ENCODE measurements around the gene LDLRAP1.
A peak's percentile ranks its signal among the peaks of the same experiment; 100 is the strongest.

Gene LDLRAP1

DNA sequence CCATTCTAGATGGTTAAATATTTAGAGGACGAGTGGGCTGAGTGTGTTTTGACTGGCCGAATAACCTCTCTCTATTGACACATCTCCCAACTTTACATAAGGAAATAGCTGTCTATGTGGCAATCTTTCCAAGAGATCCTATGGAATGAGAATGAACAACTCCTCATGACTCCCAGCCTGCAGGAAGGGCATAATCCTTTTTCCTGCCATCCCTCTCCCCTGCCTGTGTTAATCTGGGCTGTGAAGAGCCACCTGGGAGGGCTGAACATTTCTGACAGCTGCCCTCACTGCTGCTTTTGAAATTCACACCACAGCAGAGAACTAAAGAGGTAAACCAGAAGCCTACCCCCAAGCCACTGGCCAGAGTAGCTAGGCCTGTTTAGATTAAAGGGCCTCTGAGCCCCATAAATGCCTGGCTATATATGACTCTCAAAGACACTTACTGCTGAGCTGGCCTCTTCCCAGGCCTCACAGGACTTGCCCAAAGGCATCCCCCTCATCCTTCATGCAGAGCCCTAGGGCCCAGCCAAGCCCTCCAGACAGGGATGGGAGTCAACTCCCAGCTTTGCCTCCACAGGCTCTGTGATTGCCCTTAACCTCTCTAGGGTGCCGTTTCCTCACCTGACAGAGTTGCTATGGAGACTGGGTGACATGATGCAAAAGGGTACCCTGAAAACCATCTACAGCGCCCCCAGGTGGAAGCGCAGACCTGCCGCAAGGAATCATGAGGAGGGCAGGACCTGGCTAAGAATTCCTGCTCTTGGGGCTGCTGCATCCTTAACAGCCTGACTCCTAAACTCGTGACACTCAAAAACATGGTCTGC is 42.0 kb upstream of the LDLRAP1 start:
- TF ChIP-seq, protein P1, sequence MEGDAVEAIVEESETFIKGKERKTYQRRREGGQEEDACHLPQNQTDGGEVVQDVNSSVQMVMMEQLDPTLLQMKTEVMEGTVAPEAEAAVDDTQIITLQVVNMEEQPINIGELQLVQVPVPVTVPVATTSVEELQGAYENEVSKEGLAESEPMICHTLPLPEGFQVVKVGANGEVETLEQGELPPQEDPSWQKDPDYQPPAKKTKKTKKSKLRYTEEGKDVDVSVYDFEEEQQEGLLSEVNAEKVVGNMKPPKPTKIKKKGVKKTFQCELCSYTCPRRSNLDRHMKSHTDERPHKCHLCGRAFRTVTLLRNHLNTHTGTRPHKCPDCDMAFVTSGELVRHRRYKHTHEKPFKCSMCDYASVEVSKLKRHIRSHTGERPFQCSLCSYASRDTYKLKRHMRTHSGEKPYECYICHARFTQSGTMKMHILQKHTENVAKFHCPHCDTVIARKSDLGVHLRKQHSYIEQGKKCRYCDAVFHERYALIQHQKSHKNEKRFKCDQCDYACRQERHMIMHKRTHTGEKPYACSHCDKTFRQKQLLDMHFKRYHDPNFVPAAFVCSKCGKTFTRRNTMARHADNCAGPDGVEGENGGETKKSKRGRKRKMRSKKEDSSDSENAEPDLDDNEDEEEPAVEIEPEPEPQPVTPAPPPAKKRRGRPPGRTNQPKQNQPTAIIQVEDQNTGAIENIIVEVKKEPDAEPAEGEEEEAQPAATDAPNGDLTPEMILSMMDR (IDR thresholded peaks at IDR 0.05; ENCODE audit: insufficient read depth, low read length): no peak
- no peak for TF ChIP-seq GABPA (IDR thresholded peaks at IDR 0.05; ENCODE audit: low read depth)
- TF ChIP-seq SPI1 (IDR thresholded peaks at IDR 0.05; ENCODE audit: borderline replicate concordance, low read depth): no peak
- no peak for TF ChIP-seq POLR2AphosphoS5 (IDR thresholded peaks at IDR 0.05; ENCODE audit: low read depth)
- TF ChIP-seq, protein P2, sequence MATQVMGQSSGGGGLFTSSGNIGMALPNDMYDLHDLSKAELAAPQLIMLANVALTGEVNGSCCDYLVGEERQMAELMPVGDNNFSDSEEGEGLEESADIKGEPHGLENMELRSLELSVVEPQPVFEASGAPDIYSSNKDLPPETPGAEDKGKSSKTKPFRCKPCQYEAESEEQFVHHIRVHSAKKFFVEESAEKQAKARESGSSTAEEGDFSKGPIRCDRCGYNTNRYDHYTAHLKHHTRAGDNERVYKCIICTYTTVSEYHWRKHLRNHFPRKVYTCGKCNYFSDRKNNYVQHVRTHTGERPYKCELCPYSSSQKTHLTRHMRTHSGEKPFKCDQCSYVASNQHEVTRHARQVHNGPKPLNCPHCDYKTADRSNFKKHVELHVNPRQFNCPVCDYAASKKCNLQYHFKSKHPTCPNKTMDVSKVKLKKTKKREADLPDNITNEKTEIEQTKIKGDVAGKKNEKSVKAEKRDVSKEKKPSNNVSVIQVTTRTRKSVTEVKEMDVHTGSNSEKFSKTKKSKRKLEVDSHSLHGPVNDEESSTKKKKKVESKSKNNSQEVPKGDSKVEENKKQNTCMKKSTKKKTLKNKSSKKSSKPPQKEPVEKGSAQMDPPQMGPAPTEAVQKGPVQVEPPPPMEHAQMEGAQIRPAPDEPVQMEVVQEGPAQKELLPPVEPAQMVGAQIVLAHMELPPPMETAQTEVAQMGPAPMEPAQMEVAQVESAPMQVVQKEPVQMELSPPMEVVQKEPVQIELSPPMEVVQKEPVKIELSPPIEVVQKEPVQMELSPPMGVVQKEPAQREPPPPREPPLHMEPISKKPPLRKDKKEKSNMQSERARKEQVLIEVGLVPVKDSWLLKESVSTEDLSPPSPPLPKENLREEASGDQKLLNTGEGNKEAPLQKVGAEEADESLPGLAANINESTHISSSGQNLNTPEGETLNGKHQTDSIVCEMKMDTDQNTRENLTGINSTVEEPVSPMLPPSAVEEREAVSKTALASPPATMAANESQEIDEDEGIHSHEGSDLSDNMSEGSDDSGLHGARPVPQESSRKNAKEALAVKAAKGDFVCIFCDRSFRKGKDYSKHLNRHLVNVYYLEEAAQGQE (IDR thresholded peaks at IDR 0.05; ENCODE audit: insufficient replicate concordance, low read depth): no peak
- Histone ChIP-seq H3K27ac (replicated peaks) (no peak overlapping the region), H3K27me3 (ENCODE audit: insufficient read depth, poor library complexity, severe bottlenecking) (no peaks in the 10 kb centered on the region), H3K4me3 (replicated peaks; ENCODE audit: insufficient read depth, low read length) (no peak overlapping the region)
- no peak for DNase-seq (ENCODE audit: low read depth in 1 of 2, low spot score in 1 of 2)

DNA sequence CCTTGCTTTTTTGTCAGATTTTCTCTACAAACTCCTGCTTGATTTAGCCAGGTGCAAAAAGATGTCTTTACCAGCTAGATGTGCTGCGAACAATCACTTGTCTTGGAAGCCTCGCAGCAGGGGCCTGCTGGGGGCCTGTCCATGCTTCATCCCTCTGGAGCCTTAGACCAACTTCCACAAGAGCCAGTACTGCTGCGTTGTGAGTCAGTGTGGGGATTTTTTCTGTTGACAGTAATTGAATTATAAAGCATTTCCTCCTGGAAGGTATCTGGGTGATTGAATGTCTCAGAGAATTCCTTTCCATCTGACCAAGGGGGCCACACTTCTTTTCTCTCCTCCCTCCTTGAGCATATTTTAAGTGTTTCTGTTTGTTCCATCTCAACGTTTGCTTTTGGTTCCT is 40.4 kb upstream of the LDLRAP1 start:
- Histone ChIP-seq H3K27ac (replicated peaks) (no peak overlapping the region), H3K4me3 (replicated peaks; ENCODE audit: insufficient read depth, low read length) (no peak overlapping the region), H3K27me3 (ENCODE audit: insufficient read depth, poor library complexity, severe bottlenecking) (no peaks in the 10 kb centered on the region)
- TF ChIP-seq, protein P1 (IDR thresholded peaks at IDR 0.05; ENCODE audit: insufficient read depth, low read length): no peak
- TF ChIP-seq SPI1 (IDR thresholded peaks at IDR 0.05; ENCODE audit: borderline replicate concordance, low read depth) (no peak), POLR2AphosphoS5 (IDR thresholded peaks at IDR 0.05; ENCODE audit: low read depth) (no peak), GABPA (IDR thresholded peaks at IDR 0.05; ENCODE audit: low read depth) (no peak)
- TF ChIP-seq, protein P2 (IDR thresholded peaks at IDR 0.05; ENCODE audit: insufficient replicate concordance, low read depth): no peak
- no peak for DNase-seq (ENCODE audit: low read depth in 1 of 2, low spot score in 1 of 2)

DNA sequence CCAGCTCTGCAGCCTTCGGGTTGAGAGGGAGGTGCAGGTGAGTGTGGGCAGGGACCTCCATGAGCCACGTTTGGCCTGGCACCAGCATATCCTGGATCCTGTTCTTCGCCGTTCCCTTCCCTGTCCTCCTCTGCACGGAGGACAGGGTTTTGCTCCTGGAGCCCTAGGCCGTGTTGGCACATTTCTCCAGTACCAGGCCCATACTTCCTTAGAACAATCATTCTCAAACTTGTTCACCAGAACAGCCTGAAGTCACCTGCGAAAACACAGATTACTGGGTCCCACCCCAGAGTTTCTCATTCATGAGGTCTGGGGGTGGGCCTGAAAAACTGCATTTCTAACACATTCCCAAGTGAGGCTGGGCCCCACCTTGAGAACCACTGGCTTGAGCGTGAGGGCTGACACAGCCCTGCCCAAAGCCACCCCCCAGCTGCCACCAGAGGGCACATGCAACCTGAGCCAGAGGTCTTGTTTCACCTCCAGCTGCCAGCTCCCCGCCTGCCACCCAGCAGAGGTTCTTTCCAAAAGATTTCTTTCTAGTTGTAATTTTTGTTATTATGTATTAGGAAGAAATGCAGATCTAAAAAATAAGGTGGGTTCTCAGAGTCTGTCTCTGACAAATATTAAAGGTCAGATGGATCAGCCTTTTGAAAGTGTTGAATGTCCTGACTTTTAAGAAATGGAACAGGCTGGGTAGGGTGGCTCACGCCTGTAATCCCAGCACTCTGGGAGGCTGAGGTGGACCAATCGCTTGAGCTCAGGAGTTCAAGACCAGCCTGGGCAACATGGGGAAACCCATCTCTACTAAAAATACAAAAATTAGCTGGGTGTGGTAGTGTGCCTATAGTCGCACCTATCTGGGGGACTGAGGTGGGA is 39.6 kb upstream of the LDLRAP1 start:
- Histone ChIP-seq H3K27me3 (ENCODE audit: insufficient read depth, poor library complexity, severe bottlenecking) (no peaks in the 10 kb centered on the region), H3K27ac (replicated peaks) (no peak overlapping the region), H3K4me3 (replicated peaks; ENCODE audit: insufficient read depth, low read length) (no peak overlapping the region)
- DNase-seq (ENCODE audit: low read depth in 1 of 2, low spot score in 1 of 2): peak in 1 of 2 experiments; percentile 45
- TF ChIP-seq, protein P1 (IDR thresholded peaks at IDR 0.05; ENCODE audit: insufficient read depth, low read length): peak; percentile 33
- no peak for TF ChIP-seq GABPA (IDR thresholded peaks at IDR 0.05; ENCODE audit: low read depth)

Data from HL-60 (cell line).